Activated naive CD4-positive, alpha-beta T cell treated with Interleukin-2 at 50 U/mL for 16 hours (primary cell): ENCODE results near the gene ITFG1.
"Not testable (repeated sequence)": the region's sequence is repeated elsewhere in the genome, so short reads cannot be mapped to it uniquely, and the experiment has no call there.

Source experiments
- DNase-seq: peaks from one replicate; pipeline ENCODE4 v3.0.0-alpha.2; 2020

ITFG1 gene

DNA sequence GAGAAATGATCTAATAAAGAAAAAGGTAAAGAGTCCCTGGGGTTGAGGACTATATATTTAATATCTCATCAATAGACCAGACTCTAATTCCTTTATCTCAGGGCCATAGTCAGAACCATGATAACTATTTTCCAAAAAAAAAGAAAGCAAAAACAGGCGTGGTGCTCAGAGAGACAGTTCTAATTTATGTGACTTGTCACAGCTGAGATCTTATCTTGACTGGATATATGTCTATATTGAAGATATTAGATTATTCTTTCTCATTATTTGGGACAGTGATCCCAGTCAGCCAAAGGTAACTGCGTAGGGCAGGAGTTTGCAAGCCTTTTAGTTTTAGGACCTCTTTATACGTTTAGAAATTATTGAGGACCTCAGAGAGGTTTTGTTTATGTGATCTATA, 52.4 kb downstream of the ITFG1 start:
- no peak for DNase-seq

DNA sequence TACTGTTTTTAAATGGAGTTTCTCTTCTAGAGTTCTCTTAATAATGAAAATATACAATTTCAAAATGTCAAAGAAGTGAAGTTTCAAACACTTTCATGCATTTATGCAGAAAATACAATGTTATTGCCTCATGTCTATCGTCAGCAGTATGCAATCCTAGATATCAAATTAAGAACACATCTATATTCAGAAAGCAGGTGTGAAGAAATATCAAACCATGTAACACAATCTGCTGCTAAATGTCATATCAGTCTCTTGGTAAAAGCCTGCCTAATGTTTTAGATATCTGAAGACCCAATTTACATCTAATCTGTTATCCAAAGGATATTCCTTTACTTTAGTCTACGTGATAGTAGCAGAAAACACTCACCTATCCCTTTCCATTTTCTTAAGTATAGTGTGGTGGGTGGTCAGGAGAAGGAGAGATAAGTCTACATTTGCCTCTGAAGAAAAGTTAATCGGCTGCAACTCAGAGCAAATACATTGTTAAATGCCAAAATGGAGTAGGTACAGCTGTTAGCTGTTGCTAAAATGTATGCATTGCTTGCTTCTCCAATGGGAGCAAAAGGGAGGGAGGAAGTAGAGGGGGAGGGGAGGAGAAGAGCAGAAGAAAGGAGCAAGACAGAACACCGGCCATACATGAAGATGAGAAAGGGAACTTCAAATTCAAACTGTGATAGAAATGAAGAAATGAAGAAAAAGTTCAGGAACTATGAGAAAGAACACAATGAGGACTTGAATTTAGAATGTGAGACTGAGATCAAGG, 64.9 kb downstream of the ITFG1 start:
- DNase-seq = no peak

DNA sequence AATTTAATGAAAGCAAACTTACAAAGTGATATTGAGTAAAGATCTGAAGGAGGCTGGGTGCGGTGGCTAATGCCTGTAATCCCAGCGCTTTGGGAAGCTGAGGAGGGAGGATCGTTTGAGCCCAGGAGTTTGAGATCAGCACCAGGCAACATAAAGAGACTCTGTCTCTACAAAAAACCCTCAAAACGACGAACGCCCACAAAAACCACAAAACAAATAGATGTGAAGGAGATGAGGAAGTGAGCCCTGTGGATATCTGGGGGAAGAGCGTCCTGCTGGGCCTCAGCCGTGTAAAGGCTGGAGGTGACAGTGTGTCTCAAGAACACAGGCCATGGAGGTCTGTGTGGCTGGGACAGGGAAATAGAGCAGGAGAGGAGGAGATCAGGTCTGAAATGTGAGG, 68.8 kb downstream of the ITFG1 start:
- no peak for DNase-seq

GRCh38 chr16:47388705-47389104, 72.2 kb downstream of the ITFG1 start:
- no peak for DNase-seq

GRCh38 chr16:47387026-47387734, 73.7 kb downstream of the ITFG1 start:
- DNase-seq = no peak

- DNase-seq = no peak
These were observed 74.6 kb downstream of the ITFG1 start for GRCh38 chr16:47386201-47386718.

DNA sequence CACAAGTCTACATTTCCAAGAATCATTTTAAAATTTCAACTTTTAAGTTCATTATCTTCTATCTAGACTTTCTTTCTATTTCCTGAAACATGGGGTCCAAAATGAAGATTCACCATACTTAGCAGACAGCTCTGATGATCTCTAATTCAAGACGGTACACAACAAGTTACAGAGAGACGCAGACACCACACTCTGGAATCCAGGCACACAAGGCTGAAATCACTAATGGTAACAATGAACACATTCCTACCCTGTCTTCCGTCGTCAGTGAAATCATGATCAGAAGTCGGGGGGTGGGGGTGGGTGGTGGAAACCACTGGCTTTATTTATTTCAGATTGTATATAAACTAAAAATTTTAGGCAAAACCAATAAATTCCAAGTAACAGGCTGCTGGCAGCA, 78.5 kb downstream of the ITFG1 start:
- DNase-seq = no peak

GRCh38 chr16:47377154-47377553, 83.7 kb downstream of the ITFG1 start:
- DNase-seq = no peak

- no peak for DNase-seq
These were observed 85.4 kb downstream of the ITFG1 start for GRCh38 chr16:47375423-47375822.

DNA sequence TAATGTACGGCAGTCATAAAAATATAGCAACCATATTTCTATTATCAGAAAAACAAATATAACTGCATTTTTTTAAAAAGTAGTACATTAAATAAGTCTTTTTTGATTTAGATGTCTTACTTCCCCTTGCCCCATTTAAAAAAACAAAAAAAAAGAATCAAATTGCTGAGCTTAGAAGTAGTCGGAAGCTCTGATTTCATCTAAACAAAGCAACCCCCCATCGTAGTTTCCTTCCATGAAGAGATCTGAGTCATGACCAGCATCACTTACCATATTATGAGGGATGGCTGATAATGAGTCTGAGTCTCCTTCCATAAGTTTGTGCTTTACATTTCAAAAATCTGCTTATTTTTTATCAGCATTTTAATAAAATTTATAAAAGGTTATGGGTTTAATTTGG, 86.2 kb downstream of the ITFG1 start:
- DNase-seq = no peak

GRCh38 chr16:47371271-47372014, 89.4 kb downstream of the ITFG1 start:
- DNase-seq = no peak

GRCh38 chr16:47370536-47370935, 90.3 kb downstream of the ITFG1 start:
- DNase-seq = no peak

- no peak for DNase-seq
These were observed 94.6 kb downstream of the ITFG1 start for GRCh38 chr16:47366228-47366627.

DNA sequence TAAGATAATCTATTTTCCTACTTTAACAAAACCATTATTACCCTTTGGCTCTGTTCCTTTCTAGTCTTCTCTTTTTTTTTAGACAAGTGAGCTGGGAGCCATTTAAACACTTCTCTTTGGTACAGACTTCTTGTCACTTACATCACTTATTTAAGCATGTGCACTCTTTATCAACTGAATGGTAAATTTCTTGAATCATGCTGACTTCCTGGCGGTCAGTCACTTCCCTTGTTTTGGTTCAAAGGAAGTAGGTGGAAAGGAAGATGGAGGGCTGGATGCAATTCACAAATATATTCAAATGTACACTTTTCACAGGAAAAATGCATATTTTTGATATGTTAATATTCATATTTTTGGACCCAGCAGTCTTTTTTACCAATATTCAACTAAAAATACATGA, 97.1 kb downstream of the ITFG1 start:
- DNase-seq = no peak

DNA sequence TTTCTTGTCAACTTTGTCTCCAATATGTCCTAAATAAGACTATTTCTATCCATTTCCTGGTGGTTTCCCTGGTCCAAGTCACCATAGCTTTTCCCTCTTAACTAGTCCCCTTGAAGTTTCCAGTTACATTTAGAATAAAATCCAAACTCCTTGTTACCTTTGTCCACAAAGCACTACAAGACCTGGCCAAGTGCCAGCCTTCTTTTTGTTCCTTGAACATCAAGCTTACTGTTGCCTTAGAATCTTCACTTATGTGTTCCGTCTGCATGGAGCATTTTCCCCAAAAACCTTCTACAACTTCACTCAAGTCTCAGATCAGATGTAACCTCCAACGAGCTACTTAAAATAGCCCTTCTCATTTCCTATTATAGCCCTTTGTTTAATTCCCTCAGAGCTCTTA, 101.4 kb downstream of the ITFG1 start:
- DNase-seq = no peak

DNA sequence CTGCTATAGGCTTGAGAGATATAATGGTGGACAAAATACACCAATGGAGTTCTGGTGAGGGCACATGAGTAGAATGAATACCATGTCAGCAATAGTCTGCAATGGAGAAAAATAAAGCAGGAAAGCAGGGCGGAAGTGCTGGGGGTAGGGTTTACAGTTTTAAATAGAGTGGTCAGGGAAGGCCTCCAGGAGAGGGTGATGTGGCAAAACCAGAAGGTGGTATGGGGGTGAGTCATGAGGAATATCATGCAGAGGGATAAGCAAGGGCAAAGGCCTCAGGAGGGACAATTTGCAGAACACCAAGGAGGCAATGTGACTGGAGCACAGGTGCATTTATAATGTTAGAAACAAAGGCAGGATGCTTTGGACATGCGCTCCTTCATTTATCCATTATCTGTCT, 102.0 kb downstream of the ITFG1 start:
- no peak for DNase-seq

- not testable (repeated sequence) for DNase-seq
These were observed 111.8 kb downstream of the ITFG1 start for GRCh38 chr16:47349029-47349428.

DNA sequence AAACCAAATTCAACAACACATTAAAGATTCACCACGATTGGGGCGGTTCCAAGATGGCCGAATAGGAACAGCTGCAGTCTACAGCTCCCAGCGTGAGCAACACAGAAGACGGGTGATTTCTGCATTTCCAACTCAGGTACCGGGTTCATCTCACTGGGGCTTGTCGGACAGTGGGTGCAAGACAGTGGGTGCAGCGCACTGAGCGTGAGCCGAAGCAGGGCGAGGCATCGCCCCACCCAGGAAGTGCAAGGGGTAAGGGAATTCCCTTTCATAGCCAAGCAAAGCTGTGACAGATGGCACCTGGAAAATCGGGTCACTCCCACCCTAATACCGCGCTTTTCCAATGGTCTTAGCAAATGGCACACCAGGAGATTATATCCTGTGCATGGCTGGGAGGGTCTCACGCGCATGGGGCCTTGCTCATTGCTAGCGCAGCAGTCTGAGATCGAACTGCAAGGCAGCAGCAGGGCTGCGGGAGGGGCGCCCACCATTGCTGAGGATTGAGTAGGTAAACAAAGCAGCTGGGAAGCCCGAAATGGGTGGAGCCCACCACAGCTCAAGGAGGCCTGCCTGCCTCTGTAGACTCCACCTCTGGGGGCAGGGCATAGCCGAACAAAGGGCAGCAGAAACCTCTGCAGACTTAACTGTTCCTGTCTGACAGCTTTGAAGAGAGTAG, 113.7 kb downstream of the ITFG1 start:
- not testable (repeated sequence) for DNase-seq

GRCh38 chr16:47342055-47342454, 118.8 kb downstream of the ITFG1 start:
- DNase-seq = no peak

GRCh38 chr16:47330562-47330961, 130.3 kb downstream of the ITFG1 start:
- DNase-seq = not testable (repeated sequence)

- DNase-seq = not testable (repeated sequence)
These were observed 136.6 kb downstream of the ITFG1 start for GRCh38 chr16:47324309-47324708.

DNA sequence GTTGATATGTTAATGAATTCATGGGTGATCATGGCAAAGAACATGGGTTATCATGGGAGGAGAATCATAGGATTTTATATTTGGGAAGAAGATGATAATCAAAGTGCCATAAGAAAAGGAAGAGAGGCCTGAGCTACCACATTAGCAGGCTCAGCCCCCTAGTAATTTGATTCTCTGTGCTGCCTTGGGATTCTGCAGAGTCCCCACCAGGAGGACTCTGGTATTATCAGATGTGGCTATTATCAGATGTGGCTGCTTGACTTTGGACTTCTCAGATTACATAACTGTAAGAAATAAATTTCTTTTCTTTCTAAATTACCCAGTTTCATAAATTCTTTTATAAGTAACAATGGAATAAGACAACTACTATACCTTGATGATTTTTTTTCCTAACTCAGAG, 137.6 kb downstream of the ITFG1 start:
- no peak for DNase-seq
